Measurements from ENCODE around the gene CYSRT1. TPM values are rescaled to one million over a fixed set of nuclear protein-coding genes. Genes with fewer than 3 reads are reported as not detected.

The CYSRT1 gene
- total and polyA plus RNA-seq, 2 donors (not counting 3 experiments of a cell fraction or from before 2014, with no cell fraction given): 0.44 to 1.1 TPM

DNA sequence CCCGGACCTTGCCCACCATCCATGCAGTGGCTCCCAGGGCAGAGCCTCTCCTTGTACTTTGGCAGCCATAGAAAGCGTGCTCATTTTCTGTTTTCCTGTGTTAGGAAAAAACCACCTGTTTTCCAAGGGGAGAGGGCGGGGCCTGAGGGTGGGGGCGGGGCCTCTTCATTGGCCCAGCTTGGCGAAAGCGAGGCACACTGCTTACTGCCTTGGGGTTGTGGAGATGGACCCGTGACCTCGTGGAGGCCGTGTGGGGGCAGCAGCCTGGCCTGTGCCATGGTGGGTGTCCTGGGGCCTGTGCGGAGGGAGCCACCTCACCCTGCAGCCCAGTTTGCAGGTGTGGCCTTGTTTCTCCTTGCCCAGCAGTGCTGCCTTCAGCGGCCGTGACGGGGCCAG is 48.1 kb downstream of the CYSRT1 start:
- FAIRE-seq: no peak
- intact Hi-C loops (cut with micrococcal nuclease) (no loop called here), dilution Hi-C loops (cut with MboI; ENCODE audit: extremely low pct_ligation_motif_present, low sequenced_read_pairs) (no loop called here)
- H3K4me3 ChIP-seq (replicated peaks in 1 of 3; ENCODE audit: insufficient read depth in 1 of 3, low read depth in 1 of 3, low read length in 3 of 3): no peak overlapping the region
- H2AFZ ChIP-seq (ENCODE audit: low read depth, low read length): no peak overlapping the region
- peaks cover 4% of the 10 kb centered on the region for H3K79me2 ChIP-seq (ENCODE audit: control insufficient read depth, insufficient read depth, low read length)
- TF ChIP-seq POLR2AphosphoS5 (IDR thresholded peaks at IDR 0.05; ENCODE audit: insufficient read depth, low read depth, low read length) (no peak), JUN (IDR thresholded peaks at IDR 0.05; ENCODE audit: borderline replicate concordance, insufficient read depth, insufficient read length, low read depth) (no peak), FOS (IDR thresholded peaks at IDR 0.05; ENCODE audit: borderline replicate concordance, insufficient read depth, low read length) (no peak), GATA2 (IDR thresholded peaks at IDR 0.05; ENCODE audit: insufficient read depth, insufficient read length, low read depth, low read length) (no peak), EZH2 (IDR thresholded peaks at IDR 0.05; ENCODE audit: borderline replicate concordance, low read depth, low read length, severe bottlenecking) (no peak), MYC (IDR thresholded peaks at IDR 0.05; ENCODE audit: low read depth, low read length) (no peak), POLR2A (IDR thresholded peaks at IDR 0.05; ENCODE audit: low read depth, low read length) (no peak)
- TF ChIP-seq, protein P1, sequence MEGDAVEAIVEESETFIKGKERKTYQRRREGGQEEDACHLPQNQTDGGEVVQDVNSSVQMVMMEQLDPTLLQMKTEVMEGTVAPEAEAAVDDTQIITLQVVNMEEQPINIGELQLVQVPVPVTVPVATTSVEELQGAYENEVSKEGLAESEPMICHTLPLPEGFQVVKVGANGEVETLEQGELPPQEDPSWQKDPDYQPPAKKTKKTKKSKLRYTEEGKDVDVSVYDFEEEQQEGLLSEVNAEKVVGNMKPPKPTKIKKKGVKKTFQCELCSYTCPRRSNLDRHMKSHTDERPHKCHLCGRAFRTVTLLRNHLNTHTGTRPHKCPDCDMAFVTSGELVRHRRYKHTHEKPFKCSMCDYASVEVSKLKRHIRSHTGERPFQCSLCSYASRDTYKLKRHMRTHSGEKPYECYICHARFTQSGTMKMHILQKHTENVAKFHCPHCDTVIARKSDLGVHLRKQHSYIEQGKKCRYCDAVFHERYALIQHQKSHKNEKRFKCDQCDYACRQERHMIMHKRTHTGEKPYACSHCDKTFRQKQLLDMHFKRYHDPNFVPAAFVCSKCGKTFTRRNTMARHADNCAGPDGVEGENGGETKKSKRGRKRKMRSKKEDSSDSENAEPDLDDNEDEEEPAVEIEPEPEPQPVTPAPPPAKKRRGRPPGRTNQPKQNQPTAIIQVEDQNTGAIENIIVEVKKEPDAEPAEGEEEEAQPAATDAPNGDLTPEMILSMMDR (IDR thresholded peaks at IDR 0.05; ENCODE audit: extremely low read depth in 1 of 2, insufficient read depth in 1 of 2, low read depth in 1 of 2, low read length in 2 of 2): no peak
- TF ChIP-seq, protein P2, sequence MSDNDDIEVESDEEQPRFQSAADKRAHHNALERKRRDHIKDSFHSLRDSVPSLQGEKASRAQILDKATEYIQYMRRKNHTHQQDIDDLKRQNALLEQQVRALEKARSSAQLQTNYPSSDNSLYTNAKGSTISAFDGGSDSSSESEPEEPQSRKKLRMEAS (IDR thresholded peaks at IDR 0.05; ENCODE audit: insufficient read depth, insufficient read length): no peak
- no peak overlapping the region for H3K4me2 ChIP-seq (ENCODE audit: insufficient read depth, low read length)
- H3K9ac ChIP-seq (replicated peaks; ENCODE audit: extremely low read depth, insufficient read depth, low read length): no peak overlapping the region
- no peak for DNase-seq (ENCODE audit: low read depth, low spot score)
- H3K9me3 ChIP-seq (replicated peaks; ENCODE audit: control insufficient read depth, insufficient read depth, low read length): no peaks in the 10 kb centered on the region
- H3K4me1 ChIP-seq (ENCODE audit: control insufficient read depth, extremely low read depth, insufficient read depth, low read length): peaks cover 30% of the 10 kb centered on the region
- H3K27me3 ChIP-seq (ENCODE audit: control insufficient read depth in 2 of 2, insufficient read depth in 2 of 2, low read length in 2 of 2): no peaks in the 10 kb centered on the region
- POLR2A ChIA-PET: no interaction called here
- no peak overlapping the region for H3K27ac ChIP-seq (ENCODE audit: insufficient read depth, low read depth, low read length)
- BruUV-seq (replicated peaks): TSS peak; percentile 26
- no peaks in the 10 kb centered on the region for H4K20me1 ChIP-seq (replicated peaks; ENCODE audit: control insufficient read depth, extremely low read depth, insufficient read depth, low read length)
- H3K9me1 ChIP-seq (replicated peaks; ENCODE audit: control insufficient read depth, extremely low read depth, insufficient read depth, low read length): no peaks in the 10 kb centered on the region
- CTCF ChIA-PET: interaction anchor here (0.5 kb wide), 1 partner anchor 12 kb away, joined by 3 read pairs; no protein-coding TSS in a partner anchor
- peaks cover 0 to 21% of the 10 kb centered on the region in 2 experiments for H3K36me3 ChIP-seq (ENCODE audit: control insufficient read depth in 2 of 2, extremely low read depth in 1 of 2, insufficient read depth in 2 of 2, low read length in 2 of 2)
